Activated T-cell treated with anti-CD3 and anti-CD28 coated beads for 48 hours (primary cell): ENCODE measurements around the gene EIF3A.

Source experiments
- DNase-seq: peaks from one replicate; pipeline ENCODE4 v3.0.0-alpha.2; 2020; ENCODE audit warnings: low read depth

EIF3A gene

DNA sequence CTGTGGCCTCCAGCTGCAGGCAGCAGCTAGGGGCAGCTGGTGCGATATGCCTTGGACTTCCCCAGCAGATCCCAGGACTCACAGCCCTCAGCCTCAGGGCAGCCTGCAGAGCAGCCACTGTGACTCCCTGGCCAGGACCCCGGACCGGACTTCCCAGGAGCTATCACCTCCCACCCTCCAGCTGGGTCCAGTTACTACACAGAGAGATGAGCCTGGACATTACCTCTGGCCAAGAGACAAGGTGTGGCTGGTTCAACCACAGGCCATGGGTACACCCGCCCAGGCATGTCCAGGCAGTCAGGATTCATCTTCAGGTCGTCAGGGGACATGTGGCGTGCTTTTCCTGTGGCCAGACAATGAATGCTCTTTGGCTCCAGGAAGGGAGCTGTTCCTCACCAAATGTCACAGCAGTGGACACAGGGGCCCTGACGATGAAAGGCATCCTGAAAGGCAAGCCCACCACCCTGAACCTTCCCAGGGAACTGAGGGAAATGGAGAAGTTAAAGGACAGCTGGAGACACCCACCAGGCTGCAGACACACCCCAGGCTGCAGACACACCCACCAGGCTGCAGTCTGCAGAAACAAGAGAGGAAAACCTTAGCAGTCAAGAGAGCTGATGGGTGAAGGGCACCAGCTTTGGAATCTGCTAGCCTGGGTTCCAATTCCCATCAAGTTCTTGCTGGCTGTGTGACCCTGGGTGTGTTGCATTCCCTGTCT is 76.9 kb downstream of the EIF3A start:
- no peak for DNase-seq

DNA sequence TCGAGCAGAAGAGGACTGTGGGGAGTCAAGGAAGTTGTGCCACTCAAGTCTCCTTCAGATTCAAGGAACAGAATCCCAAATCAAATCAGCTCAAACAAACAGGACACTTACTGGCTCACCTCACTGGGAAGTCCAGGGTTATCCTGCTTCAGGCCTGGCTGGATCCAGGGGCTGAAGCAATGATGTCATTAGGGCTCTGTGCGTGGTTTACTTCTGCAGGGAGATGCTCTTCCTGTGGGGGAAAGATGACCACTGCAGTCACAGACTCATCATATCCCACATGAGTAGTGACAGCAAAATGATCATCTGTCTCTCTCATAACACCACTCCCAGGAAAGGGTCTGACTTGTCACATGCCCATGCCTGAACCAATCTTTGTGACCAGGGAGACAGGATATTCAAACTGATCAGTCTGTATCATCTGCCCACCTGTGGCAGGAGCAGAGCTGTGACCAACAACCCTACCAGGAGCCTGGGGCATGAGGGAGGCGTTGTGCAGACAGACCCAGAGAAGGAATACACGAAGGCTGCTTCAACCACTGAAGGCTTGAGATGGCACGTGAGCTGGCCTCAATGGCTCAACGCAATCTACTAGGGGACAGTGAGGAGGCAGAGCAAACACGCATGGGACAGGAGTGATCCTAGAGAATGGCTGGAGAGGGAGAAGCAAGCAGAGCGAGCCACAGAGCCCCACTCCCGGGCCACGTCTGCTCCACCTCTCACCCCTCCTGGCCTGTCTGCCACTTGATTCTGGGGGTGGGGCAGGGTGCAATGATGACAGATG is 78.7 kb downstream of the EIF3A start:
- DNase-seq = no peak

DNA sequence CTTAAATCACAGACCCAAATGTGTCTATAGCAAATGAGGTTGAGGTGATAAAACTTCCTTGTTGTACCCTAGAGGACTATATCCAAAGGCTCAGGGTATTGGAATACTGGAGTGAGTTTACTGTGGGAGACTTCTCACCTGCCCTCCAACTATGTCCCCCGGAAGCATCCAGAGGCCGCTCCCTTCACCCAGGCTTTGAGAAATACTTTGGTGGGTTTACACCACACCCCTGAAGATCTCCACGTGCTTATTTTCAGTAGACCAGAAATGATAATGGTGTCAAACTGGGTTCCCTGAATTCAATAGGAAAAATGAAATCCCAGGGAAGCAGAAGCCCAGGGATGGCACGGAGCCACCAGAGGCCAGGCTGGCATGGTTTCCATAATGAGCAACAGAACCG is 82.4 kb downstream of the EIF3A start:
- no peak for DNase-seq

DNA sequence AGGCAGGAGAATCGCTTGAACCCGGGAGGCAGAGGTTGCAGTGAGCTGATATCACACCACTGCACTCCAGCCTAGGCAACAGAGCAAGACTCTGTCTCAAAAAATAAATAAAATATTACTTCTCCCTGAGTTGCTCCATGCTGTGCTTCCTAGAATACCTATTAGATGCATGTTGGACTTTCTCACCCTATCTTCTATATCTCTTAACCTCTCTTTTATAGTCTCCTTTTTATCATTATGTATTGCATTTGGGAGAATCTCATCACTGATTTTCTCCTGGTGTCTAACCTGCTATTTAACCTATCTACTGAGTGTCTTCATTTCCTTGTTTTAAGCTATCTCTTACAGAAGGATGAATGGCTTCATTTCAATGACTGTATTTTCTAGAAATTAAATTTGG is 83.2 kb downstream of the EIF3A start:
- no peak for DNase-seq

DNA sequence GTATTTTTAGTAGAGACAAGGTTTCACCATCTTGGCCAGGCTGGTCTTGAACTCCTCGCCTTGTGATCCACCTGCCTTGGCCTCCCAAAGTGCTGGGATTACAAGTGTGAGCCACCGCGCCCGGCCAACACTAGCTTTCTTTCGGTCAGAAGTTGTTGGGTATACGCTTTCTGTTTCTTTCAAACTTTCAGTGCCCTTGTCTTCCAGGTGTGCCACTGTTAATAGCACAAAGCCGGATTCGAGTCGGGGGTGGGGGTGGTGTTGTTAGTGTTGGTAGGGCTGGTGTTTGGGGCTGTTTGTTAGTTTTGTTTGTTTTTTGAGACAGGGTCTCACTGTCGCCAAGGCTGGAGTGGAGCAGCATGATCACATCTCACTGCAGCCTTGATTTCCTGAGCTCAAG is 84.9 kb downstream of the EIF3A start:
- DNase-seq = no peak

DNA sequence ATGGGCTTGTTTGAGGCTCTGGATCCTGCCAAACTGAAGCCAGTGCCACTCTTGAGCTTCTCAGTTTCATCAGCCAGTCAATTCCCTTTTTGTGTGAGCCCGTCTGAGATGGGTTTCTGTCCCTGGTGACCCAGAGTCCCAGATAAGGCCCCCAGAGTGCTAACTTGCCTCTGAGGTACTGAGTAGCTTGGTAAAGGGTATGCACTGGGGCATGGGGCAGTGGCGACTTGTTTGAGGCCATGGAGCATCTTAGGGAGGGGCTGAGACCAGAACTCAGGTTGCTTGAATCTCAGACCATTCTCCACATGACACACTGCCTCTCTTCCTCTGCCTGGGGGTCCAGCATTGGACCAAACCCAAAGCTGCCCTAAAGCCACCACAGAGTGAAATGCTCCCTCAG is 86.3 kb downstream of the EIF3A start:
- no peak for DNase-seq

DNA sequence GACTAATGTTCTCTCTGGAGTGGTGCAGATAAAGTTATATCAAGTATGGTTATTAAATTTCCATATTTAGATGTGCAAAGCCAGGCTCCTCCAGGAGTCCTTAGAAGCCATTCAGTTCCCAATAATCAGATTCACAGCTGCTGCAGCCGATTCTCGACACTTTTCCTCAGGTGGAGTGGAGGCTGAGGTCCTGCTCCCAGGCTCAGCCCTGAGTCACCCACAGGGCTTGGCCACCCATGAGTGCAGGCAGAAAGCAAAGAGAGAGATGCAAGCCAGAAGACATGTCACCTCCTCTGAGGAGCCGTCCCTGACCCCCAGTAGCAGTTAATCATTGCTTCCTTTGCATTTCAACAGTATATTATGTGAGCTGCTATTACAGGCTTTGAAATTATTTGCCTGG is 87.4 kb downstream of the EIF3A start:
- DNase-seq = no peak

DNA sequence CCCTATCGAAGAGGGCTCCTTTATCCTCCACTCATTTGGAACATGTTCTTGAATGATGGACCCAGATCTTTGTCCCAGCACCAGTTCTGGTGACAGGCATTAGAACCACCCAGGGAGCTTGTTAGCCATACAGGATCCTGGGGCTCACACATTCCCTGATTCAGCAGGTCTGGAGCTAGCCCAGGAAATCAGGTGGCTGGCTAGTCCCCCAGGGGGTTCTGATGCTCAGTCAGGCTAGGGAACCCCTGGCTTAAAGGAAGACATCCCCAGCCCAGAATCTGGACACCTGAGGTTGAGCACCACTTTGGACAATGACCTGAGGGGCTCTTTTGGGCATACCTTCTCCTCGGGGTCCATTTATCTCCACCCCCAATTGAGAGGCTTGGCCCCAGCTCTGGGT is 88.1 kb downstream of the EIF3A start:
- DNase-seq = no peak

DNA sequence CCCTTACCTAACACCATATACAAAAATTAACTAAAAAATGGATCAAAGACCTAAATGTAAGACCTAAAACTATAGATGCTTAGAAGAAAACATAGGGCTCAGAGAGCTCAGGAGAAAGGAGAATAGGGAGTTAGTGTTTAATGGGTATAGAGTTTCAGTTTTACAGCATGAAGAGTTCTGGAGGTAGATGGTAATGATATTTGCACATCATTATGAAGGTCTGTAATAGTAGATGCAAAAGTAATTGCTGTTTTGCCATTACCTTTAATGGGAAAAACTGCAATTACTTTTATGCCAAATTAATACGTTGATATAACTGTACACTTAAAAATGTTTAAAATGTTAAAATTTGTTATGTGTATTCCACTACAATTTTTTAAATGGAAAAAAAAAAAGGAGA is 90.3 kb downstream of the EIF3A start:
- no peak for DNase-seq

DNA sequence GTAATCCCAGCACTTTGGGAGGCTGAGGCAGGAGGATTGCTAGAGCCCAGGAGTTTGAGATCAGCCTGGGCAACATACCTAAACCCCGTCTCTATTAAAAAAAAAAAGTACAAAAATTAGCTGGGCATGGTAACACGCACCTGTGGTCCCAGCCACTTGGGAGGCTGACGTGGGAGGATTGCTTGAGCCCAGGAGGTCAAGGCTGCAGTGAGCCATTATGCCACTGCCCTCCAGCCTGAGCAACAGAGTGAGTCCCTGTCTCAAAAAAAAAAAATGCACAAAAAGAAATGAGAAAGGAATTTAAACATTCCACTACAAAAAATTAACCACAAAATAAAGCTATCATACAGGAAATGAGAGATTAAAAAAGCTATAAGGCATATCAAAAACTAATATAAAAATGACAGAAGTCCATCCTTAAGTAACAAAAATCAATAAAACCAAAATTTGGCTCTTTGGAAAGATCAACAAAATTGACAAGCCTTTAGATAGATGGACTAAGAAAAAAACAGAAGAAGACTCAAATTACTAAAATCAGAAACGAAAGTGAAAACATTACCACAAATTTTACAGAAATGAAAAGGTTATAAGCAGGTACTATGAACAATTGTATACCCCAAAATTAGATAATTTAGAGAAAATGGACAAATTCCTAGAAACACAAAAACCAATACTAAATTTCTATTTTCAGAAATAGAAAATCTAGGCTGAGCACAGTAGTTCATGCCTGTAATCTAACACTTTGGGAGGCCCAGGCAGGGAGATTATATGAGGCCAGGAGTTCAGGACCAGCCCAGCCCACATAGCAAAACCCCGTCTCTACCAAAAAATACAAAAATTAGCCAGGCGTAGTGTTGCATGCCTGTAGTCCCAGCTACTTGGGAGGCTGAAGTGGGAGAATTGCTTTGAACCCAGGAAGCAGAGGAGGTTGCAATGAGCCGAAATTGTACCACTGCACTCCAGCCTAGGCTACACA is 93.5 kb downstream of the EIF3A start:
- DNase-seq = no peak

DNA sequence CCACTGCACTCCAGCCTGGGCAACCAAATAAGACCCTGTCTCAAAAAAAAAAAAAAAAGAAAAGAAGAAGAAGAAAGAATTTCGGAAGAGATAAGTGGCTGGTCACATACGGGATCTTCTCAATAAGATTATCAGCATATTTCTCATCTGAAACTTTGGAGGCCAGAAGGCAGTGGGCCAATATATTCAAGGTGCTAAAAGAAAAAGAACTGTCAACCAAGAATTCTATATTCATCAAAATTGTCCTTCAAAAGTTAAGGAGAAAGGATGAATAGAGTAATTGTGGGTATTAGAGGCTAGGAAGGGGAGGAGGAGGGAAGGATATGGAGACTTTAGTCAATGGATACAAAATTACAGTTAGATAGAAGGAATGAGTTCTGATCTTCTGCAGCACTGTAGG is 95.0 kb downstream of the EIF3A start:
- no peak for DNase-seq
